Stimulated activated CD4-positive, alpha-beta T cell treated with anti-CD3 and anti-CD28 coated beads, TNF-alpha, amount 100 ng/mL, for 1 hour (primary cell): ENCODE data around the gene ARHGAP25.

Source experiments
- DNase-seq, 3 donors: peaks; one replicate each; pipeline ENCODE4 v3.0.0-alpha.2; 2020; ENCODE audit warnings: low read depth in 3 of 3, low spot score in 1 of 3

Gene ARHGAP25

GRCh38 chr2:68742626-68743415 lies 8.2 kb downstream of the ARHGAP25 start:
- no peak for DNase-seq

GRCh38 chr2:68743531-68743930 lies 8.9 kb downstream of the ARHGAP25 start:
- DNase-seq: no peak

GRCh38 chr2:68744366-68744912 lies 9.8 kb downstream of the ARHGAP25 start:
- DNase-seq: no peak

- no peak for DNase-seq
Observed at GRCh38 chr2:68745006-68745405, 10.4 kb downstream of the ARHGAP25 start.

GRCh38 chr2:68746408-68746807 lies 11.8 kb downstream of the ARHGAP25 start:
- no peak for DNase-seq

- no peak for DNase-seq
Observed at GRCh38 chr2:68747413-68747812, 12.8 kb downstream of the ARHGAP25 start.

GRCh38 chr2:68747900-68748299 lies 13.3 kb downstream of the ARHGAP25 start:
- DNase-seq: no peak

- DNase-seq: no peak
Observed at GRCh38 chr2:68748568-68748967, 14.0 kb downstream of the ARHGAP25 start.

GRCh38 chr2:68749345-68749744 lies 14.7 kb downstream of the ARHGAP25 start:
- no peak for DNase-seq

- DNase-seq: no peak
Observed at GRCh38 chr2:68750592-68751396, 16.2 kb downstream of the ARHGAP25 start.

- peak; percentile 76 to 86 (median 81) for DNase-seq
Observed at GRCh38 chr2:68751397-68752339, 17.1 kb downstream of the ARHGAP25 start.

- DNase-seq: no peak
Observed at GRCh38 chr2:68753318-68753717, 18.7 kb downstream of the ARHGAP25 start.

- DNase-seq: no peak
Observed at GRCh38 chr2:68755071-68755470, 20.5 kb downstream of the ARHGAP25 start.

GRCh38 chr2:68756178-68756577 lies 21.6 kb downstream of the ARHGAP25 start:
- DNase-seq: no peak

GRCh38 chr2:68757081-68757480 lies 22.5 kb downstream of the ARHGAP25 start:
- no peak for DNase-seq

- DNase-seq: no peak
Observed at GRCh38 chr2:68762100-68762499, 27.5 kb downstream of the ARHGAP25 start.

GRCh38 chr2:68762665-68763064 lies 28.1 kb downstream of the ARHGAP25 start:
- no peak for DNase-seq

- no peak for DNase-seq
Observed at GRCh38 chr2:68764041-68764805, 29.6 kb downstream of the ARHGAP25 start.

GRCh38 chr2:68764806-68765311 lies 30.2 kb downstream of the ARHGAP25 start:
- DNase-seq: no peak
